Retina (tissue), 1 donor: ENCODE data around the gene CIDEC.
"Not testable (repeated sequence)": the region's sequence is repeated elsewhere in the genome, so short reads cannot be mapped to it uniquely, and the experiment has no call there.

Experiments used
- DNase-seq: peaks from one replicate; pipeline ENCODE4 v3.0.0-alpha.2; 2016

Gene CIDEC

DNA sequence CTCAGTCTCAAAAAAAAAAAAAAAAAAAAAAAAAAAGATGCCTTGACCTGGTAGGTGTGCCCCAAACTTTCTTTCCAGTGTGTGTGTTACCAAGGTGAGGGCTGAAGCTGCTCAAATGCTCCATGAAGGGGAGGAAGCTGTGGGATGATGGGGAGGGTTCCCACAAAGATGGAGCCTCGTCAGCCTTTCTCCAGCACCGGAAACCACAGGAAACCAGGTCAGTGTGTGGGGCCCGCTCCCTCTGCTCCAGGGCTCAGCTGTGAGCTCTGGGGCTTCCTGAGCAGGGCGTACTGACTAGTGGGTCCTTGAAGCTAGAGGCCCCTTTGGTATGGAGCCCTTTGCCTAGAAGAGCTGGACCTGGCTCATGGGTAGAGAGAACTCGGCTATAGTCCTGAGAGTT, 21.9 kb upstream of the CIDEC start:
- DNase-seq: no peak

DNA sequence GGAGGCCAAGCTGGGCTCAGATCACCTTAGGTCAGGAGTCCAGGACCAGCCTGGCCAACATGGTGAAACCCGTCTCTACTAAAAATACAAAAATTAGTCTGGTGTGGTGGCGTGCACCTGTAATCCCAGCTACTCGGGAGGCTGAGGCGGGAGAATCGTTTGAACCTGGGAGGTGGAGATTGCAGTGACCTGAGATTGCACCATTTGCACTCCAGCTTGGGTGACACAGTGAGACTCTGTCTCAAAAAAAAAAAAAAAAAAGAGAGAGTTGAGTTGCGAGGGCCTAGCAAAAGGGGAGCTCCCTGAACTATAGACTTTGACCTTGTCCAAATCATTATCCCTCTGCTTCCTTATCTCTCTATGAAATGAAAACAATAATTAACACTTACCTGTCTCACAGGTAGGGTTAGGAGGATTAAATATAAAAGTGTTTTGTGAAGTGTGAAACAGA, 20.9 kb upstream of the CIDEC start:
- not testable (repeated sequence) for DNase-seq

- no peak for DNase-seq
Observed at GRCh38 chr3:9899289-9899791, 19.3 kb upstream of the CIDEC start.

DNA sequence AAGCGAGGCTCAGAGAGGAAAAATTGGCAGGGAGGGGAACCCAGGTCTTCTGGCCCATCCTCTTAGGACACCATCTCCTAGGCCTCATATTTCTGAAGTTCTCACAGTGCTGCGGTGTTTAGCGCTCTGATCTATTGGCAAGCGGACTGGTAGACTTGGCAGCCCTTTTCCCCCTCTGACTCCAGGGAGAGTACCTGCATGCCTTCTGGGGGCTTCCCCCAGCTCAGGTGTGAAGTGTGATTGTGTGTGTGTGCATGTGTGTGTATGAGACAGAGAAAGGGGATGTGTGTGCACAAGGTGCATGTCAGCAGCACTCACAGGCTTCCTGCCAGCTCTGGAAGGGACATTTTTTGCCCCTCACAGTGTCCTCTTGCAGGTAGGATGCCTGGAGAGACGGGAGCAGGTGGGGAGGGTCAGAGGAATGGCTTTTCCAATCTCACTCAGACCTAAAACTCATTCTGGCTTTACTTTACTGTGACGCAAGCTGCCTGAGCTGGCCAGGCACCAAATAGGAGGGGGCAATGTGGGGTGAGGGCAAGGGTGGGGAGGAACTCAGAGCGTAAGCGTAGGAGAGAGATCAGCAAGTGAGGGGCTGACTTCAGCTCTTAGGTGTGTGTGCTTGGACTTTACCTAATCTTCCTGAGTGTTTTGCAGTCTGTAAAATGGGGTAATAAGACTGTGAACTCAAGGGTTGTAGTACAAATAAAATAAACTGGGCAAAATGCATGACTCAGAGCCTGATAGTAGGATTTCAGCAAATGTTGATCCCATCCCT, 18.6 kb upstream of the CIDEC start:
- DNase-seq: no peak

- DNase-seq: no peak
Observed at GRCh38 chr3:9897408-9898372, 17.6 kb upstream of the CIDEC start.

DNA sequence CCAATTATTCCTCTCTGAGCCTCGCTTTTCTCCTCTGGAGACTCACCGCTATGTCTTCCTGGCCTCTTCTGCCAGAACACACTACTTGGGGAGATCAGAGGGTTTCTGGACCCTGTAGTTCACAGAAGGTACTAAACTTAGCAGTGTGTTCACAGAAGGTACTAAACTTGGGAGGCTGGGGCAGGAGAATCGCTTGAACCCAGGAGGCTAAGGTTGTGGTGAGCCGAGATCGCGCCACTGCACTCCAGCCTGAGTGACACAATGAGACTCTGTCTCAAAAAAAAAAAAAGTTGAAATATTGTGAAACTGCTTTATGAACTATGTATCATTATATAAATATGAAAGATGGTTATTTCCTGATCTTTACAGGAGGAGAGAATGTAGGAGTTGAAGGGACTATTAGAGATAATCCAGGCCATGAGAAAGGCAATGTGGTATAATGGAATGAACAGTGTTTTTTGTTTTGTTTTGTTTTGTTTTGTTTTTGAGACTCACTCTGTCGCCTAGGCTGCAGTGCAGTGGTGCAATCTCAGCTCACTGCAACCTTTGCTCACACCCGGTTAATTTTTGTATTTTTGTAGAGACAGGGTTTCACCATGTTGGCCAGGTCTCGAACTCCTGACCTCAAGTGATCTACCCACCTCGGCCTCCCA, 16.8 kb upstream of the CIDEC start:
- DNase-seq: not testable (repeated sequence)

GRCh38 chr3:9895715-9896114, 15.7 kb upstream of the CIDEC start:
- DNase-seq: not testable (repeated sequence)

- no peak for DNase-seq
Observed at GRCh38 chr3:9893739-9894138, 13.7 kb upstream of the CIDEC start.

- DNase-seq: no peak
Observed at GRCh38 chr3:9891072-9891622, 11.1 kb upstream of the CIDEC start.

- DNase-seq: peak; percentile 98
Observed at GRCh38 chr3:9890249-9891071, 10.4 kb upstream of the CIDEC start, which contains the start of gene JAGN1. TSS of gene JAGN1 (plus strand) at chr3:9890610. CDS start at chr3:9890723, 113 bp downstream.

DNA sequence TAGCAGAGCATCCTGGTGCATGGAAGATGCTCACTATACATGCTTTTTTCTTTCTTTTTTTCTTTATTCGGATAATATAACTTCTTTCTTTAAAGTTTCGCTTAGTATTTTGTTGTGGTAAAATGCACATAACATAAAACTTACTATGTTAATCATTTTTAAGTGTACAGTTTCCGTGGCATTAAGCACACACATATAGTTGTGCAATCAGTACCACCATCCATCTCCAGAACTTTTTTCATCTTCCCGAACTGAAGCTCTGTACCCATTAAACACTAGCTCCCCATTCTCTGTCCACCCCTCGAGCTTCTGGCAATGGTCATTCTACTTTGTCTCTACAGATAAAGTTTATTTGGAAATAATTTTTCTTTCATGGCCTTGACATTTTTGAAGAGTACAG, 9.4 kb upstream of the CIDEC start:
- no peak for DNase-seq

DNA sequence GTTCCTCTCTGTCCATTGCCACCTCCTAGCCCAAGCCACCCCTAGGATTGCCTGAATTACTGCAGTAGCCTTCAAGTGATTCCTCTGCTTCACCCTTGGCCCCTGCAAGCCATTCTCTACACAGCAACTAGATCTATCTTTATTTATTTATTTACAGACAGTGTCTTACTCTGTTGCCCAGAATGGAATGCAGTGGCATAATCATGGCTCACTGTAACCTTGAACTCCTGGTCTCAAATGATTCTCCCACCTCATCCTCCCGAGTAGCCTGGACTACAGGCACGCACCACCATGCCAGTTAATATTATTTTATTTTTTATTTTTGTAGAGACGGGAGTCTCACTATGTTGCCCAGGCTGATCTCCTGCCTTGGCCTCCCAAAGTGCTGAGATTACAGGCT, 8.5 kb upstream of the CIDEC start:
- no peak for DNase-seq

- no peak for DNase-seq
Observed at GRCh38 chr3:9887480-9887879, 7.4 kb upstream of the CIDEC start.

DNA sequence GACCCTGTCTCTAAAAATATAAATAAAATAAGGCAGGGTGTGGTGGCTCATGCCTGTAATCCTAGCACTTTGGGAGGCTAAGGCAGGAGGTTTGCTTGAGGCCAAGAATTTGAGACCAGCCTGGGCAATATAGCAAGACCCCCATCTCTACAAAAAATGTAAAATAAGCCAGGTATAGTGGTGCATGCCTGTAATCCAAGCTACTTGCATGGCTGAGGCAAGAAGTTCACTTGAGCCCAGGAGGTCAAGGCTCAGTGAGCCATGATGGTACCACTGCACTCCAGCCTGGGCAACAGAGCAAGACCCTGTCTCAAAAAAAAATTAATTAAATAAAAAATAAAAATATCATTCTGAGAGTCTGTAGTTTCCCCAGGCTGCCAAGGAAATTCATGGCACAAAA, 6.3 kb upstream of the CIDEC start:
- no peak for DNase-seq

DNA sequence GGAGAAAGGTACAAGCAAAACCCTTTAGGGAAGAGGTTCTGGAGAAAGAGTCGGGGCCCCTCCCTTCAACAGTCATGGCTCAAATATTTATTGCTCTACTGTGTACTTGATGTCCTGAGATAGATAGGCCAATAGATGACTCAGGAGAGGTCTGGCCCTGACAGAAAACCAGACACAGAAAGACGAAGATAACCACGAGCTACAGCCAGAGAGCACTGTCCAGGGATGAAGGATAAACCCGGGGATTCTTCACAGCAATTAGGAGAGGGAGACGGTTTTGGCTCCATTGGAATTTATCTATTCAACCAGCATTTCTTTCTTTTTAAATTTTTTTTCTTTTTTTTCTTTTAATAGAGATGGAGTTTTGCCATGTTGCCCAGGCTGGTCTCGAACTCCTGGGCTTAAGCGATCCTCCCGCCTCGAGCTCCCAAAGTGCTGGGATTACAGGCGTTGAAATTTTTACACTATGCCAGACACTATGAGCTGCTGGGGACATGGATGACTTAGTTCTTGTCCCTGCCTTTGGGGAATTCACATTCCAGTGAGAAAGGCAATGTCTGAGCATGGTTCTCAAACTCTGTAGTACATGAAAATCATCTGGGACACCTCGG, 4.6 kb upstream of the CIDEC start:
- no peak for DNase-seq

GRCh38 chr3:9883706-9884554, 3.9 kb upstream of the CIDEC start:
- DNase-seq: no peak

- no peak for DNase-seq
Observed at GRCh38 chr3:9881441-9881840, 1.4 kb upstream of the CIDEC start.

DNA sequence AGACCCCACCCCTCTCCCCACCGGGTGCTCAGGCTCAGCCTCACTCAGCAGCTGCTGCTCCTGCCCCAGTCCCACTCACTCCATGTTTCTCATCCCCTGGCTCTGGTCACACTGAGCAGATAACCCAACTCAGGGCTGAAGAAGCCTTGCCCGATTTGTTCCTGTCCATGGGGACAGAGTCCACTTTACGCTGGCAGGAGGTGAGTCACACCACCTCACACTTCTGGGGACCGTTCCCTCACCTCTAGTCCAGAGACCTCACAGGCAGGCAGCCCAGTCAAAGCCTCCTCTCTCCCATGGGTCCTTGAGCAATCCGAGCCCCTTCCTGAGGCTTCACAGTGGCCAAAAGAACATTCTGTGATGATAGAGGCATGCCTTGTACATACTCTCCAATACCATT, 1.4 kb downstream of the CIDEC start:
- no peak for DNase-seq

GRCh38 chr3:9876991-9877390, 3.1 kb downstream of the CIDEC start:
- no peak for DNase-seq

GRCh38 chr3:9876255-9876654, 3.8 kb downstream of the CIDEC start:
- DNase-seq: not testable (repeated sequence)
